Activated CD4-positive, alpha-beta memory T cell treated with anti-CD3 and anti-CD28 coated beads, Interleukin-2, amount 10 ng/mL, durations not matched to agents 7 days and 5 days (primary cell): ENCODE results near the gene CCDC69. TPM values are rescaled to one million over a fixed set of nuclear protein-coding genes. Genes with fewer than 3 reads are reported as not detected.
A peak's percentile ranks its signal among the peaks of the same experiment; 100 is the strongest.

Experiments used
- CTCF ChIA-PET: fragments of 350-600 bp; sonication (Branson Sonifier 250); formaldehyde crosslinking; loops from one replicate; lab custom pipeline; 2021; ENCODE audit warnings: antibody characterized with exemption, inconsistent platforms; lab: Charles Lee
- POLR2A ChIA-PET: fragments of 350-600 bp; sonication (Branson Sonifier 250); formaldehyde crosslinking; loops from one replicate; lab custom pipeline; 2021; ENCODE audit warnings: antibody characterized with exemption; lab: Charles Lee
- DNase-seq: peaks from one replicate; pipeline ENCODE4 v3.0.0-alpha.2; 2020
- H3K27ac Mint-ChIP-seq: one replicate; pipeline ENCODE4 v1.8.0; 2021; ENCODE audit warnings: mild to moderate bottlenecking, mixed read lengths
- H3K27me3 Mint-ChIP-seq: one replicate; pipeline ENCODE4 v1.8.0; 2021; ENCODE audit warnings: mixed read lengths
- H3K36me3 Mint-ChIP-seq: one replicate; pipeline ENCODE4 v1.8.0; 2021; ENCODE audit warnings: low read depth, mixed read lengths
- H3K4me1 Mint-ChIP-seq: one replicate; pipeline ENCODE4 v1.8.0; 2021; ENCODE audit warnings: mixed read lengths
- H3K4me3 Mint-ChIP-seq: one replicate; pipeline ENCODE4 v1.8.0; 2021; ENCODE audit warnings: mild to moderate bottlenecking, mixed read lengths
- H3K9me3 Mint-ChIP-seq: one replicate; pipeline ENCODE4 v1.8.0; 2021; ENCODE audit warnings: mixed read lengths
- total RNA-seq, 2 experiments: library from RNA; stranded (reverse); gene quantifications; one replicate each; pipeline ENCODE4 v1.2.3, GENCODE V29; 2021

The CCDC69 gene
- total RNA-seq, 2 experiments from 2014 or later = 62.6 to 64.2 TPM

- no peak for DNase-seq
- H3K36me3 Mint-ChIP-seq = peaks cover 71% of the 10 kb centered on the region
- ChIA-PET CTCF (interaction anchor here (0.6 kb wide), 1 partner anchor 510 kb away, joined by 3 read pairs; no protein-coding TSS in a partner anchor), POLR2A (no interaction called here)
- H3K9me3 Mint-ChIP-seq = no peaks in the 10 kb centered on the region
- H3K27me3 Mint-ChIP-seq = no peaks in the 10 kb centered on the region
- H3K4me3 Mint-ChIP-seq = no peak overlapping the region
- no peak overlapping the region for H3K27ac Mint-ChIP-seq
- H3K4me1 Mint-ChIP-seq = peaks cover 88% of the 10 kb centered on the region
These were observed 5.7 kb downstream of the CCDC69 start for GRCh38 chr5:151218177-151218576.

DNA sequence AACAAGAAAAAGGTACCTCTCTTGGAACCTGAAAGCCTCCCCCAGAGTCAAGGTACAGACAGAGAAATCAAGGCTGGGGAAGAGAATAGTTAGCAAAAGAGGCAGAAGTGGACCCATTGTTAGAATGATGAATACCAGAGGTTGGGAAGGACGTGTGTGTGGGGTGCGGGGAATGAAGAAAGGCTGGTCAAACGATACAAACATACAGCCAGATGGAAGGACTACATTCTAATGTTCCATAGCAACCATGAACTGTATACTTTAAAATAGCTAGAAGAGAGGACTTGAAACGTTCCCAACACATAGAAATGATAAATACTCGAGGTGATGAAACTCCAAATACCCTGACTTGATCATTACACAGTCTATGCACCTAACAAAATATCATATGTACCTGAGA is 7.1 kb downstream of the CCDC69 start:
- POLR2A ChIA-PET = interaction anchor here (6.1 kb wide), 1 partner anchor 35 kb away, joined by 99 read pairs; the partner anchor contains the start of gene GM2A
- Mint-ChIP-seq H3K4me3 (no peak overlapping the region), H3K4me1 (peaks cover 88% of the 10 kb centered on the region), H3K27ac (peak overlapping the region; percentile 0), H3K9me3 (no peaks in the 10 kb centered on the region), H3K27me3 (no peaks in the 10 kb centered on the region), H3K36me3 (peaks cover 75% of the 10 kb centered on the region)
- CTCF ChIA-PET = no interaction called here
- DNase-seq = no peak

GRCh38 chr5:151215546-151215880 is 8.4 kb downstream of the CCDC69 start:
- Mint-ChIP-seq H3K4me3 (peak overlapping the region; percentile 86), H3K36me3 (peaks cover 66% of the 10 kb centered on the region), H3K9me3 (no peaks in the 10 kb centered on the region), H3K27ac (peak overlapping the region; percentile 98), H3K4me1 (peaks cover 86% of the 10 kb centered on the region), H3K27me3 (no peaks in the 10 kb centered on the region)
- ChIA-PET POLR2A (interaction anchor here (1.1 to 6.1 kb wide), 6 partner anchors 8 to 135 kb away, joined by 4 to 183 read pairs (median 16); partner anchors contain the start of genes ANXA6, CCDC69, GM2A and TNIP1), CTCF (interaction anchor here (2.1 to 5.9 kb wide), 5 partner anchors 9 to 89 kb away, joined by 11 to 49 read pairs (median 21); partner anchors contain the start of genes CCDC69 and GM2A)
- no peak for DNase-seq

DNA sequence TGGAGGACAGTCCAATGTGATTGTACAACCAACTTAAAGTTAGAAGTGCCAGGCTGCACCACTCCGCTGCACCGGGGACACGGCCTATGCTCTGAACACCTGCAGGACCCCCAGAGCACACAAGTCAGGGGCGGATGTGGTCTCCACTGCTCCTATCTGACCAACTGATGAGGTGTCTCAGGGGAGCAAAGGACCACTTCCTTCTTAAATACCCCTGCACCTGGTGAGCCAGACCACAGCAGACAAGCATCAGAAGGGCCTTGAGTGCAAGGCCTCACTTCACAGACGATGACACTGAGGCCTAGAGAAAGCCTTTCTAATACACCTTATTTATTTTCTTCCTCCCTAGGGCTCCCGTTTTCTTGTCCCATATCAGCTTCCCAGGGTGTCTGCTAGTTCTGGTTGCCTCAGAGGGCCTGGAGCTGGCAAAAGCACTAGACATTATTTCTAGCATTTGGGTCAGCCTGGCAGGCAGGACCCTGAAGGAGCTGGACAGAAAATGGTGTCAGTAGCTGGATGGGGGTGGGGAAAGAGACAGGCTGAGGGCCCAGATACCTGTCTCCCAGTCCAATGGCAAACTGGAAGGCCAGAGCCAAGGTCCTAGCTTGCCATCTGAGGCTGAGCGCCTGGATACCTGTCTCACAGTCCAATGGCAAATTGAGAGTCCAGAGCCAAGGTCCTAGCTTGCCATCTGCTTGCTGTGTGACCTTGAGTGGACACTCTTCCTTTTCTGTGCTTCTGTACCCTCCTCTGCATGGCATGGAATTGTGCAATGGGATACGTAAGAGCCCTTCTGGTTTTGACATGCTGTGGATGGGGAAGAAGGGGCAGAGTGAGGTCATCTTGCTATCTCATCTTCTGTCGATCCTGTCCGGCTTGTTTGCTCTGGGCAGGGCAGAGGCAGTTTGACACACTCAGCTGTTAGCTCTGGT is 9.0 kb downstream of the CCDC69 start:
- no peaks in the 10 kb centered on the region for H3K9me3 Mint-ChIP-seq
- H3K36me3 Mint-ChIP-seq = peaks cover 59% of the 10 kb centered on the region
- DNase-seq = peak; percentile 65
- POLR2A ChIA-PET = interaction anchor here (1.1 to 6.1 kb wide), 20 partner anchors 8 to 803 kb away, joined by 3 to 183 read pairs (median 7); partner anchors contain the start of genes ANXA6, CCDC69, CD74 and DCTN4
- peaks cover 80% of the 10 kb centered on the region for H3K4me1 Mint-ChIP-seq
- H3K27me3 Mint-ChIP-seq = no peaks in the 10 kb centered on the region
- H3K4me3 Mint-ChIP-seq = peak overlapping the region; percentile 86
- CTCF ChIA-PET = interaction anchor here (1.0 to 5.9 kb wide), 8 partner anchors 9 to 89 kb away, joined by 3 to 49 read pairs (median 12); partner anchors contain the start of genes CCDC69 and GM2A
- H3K27ac Mint-ChIP-seq = peak overlapping the region; percentile 98

DNA sequence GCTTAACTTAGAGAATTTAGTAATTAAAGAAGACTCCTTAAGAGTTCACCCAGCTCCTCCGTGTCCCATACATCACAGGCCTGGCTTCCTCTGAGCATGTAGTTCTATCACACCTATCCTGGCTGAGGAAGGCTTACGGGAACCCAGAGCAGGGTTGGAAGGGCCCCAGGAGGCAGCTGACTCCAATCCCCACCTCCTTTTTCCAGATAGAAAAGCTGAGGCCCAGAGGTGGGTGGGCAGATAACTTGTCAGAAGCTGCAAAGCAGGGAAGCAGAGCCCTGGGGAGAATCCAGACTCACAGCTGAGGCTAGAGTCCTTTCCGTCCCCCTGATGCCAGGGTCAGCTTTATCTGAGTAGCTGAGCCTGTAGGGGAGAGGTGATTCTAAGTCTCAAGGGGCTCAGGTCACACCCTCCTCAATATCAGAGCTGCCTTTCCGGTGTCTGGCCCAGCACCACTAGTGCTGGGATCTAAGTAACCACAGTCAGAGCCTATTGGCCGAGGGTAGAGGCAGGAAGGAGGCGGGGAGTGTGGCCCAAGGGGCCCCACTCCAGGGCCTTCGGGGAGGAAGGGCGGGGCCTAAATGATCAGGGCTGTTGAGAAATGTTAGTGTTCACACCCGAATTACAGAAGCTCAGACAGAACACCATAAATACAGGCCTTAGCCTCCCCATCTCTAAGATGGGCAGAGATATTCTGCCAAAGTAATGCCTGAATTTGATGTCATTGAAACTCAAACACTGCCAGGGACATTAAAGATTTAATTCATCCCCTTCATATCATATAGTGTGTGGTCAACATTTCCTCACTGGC is 9.9 kb downstream of the CCDC69 start:
- DNase-seq = peak; percentile 92
- Mint-ChIP-seq H3K27ac (peak overlapping the region; percentile 98), H3K4me1 (peaks cover 77% of the 10 kb centered on the region), H3K4me3 (peak overlapping the region; percentile 86), H3K9me3 (no peaks in the 10 kb centered on the region), H3K27me3 (no peaks in the 10 kb centered on the region), H3K36me3 (peaks cover 53% of the 10 kb centered on the region)
- CTCF ChIA-PET = interaction anchor here (0.6 to 5.9 kb wide), 11 partner anchors 8 to 764 kb away, joined by 3 to 49 read pairs (median 5); partner anchors contain the start of genes CCDC69 and GM2A
- POLR2A ChIA-PET = interaction anchor here (0.6 to 6.1 kb wide), 30 partner anchors 9 to 802 kb away, joined by 3 to 183 read pairs (median 4); partner anchors contain the start of genes ANXA6, CCDC69, CD74 and DCTN4

GRCh38 chr5:151212406-151212798 is 11.5 kb downstream of the CCDC69 start:
- H3K4me3 Mint-ChIP-seq = peak overlapping the region; percentile 86
- H3K27ac Mint-ChIP-seq = peak overlapping the region; percentile 98
- peaks cover 69% of the 10 kb centered on the region for H3K4me1 Mint-ChIP-seq
- POLR2A ChIA-PET = interaction anchor here (0.7 to 6.1 kb wide), 18 partner anchors 10 to 800 kb away, joined by 3 to 183 read pairs (median 4); partner anchors contain the start of genes CCDC69, CD74, G3BP1 and GM2A
- no peaks in the 10 kb centered on the region for H3K9me3 Mint-ChIP-seq
- CTCF ChIA-PET = interaction anchor here (1.0 to 5.9 kb wide), 9 partner anchors 11 to 762 kb away, joined by 3 to 49 read pairs (median 14); partner anchors contain the start of genes CCDC69 and GM2A
- no peaks in the 10 kb centered on the region for H3K27me3 Mint-ChIP-seq
- no peak for DNase-seq
- peaks cover 40% of the 10 kb centered on the region for H3K36me3 Mint-ChIP-seq

- Mint-ChIP-seq H3K27me3 (no peaks in the 10 kb centered on the region), H3K9me3 (no peaks in the 10 kb centered on the region), H3K27ac (no peak overlapping the region), H3K4me1 (peaks cover 45% of the 10 kb centered on the region), H3K4me3 (no peak overlapping the region), H3K36me3 (peaks cover 19% of the 10 kb centered on the region)
- ChIA-PET CTCF (interaction anchor here (1.2 kb wide), 1 partner anchor 44 kb away, joined by 3 read pairs; no protein-coding TSS in a partner anchor), POLR2A (interaction anchor here (1.5 kb wide), 2 partner anchors 15 to 82 kb away, joined by 3 to 5 read pairs; partner anchors contain the start of gene CCDC69)
- no peak for DNase-seq
These were observed 15.4 kb downstream of the CCDC69 start for GRCh38 chr5:151208481-151208914.

- Mint-ChIP-seq H3K27ac (no peak overlapping the region), H3K9me3 (no peaks in the 10 kb centered on the region), H3K4me1 (peaks cover 34% of the 10 kb centered on the region), H3K36me3 (peaks cover 25% of the 10 kb centered on the region), H3K27me3 (no peaks in the 10 kb centered on the region), H3K4me3 (no peak overlapping the region)
- CTCF ChIA-PET = no interaction called here
- peak; percentile 11 for DNase-seq
- POLR2A ChIA-PET = interaction anchor here (1.0 kb wide), 1 partner anchor 19 kb away, joined by 4 read pairs; the partner anchor contains the start of gene CCDC69
These were observed 18.5 kb downstream of the CCDC69 start for GRCh38 chr5:151205411-151205810.

DNA sequence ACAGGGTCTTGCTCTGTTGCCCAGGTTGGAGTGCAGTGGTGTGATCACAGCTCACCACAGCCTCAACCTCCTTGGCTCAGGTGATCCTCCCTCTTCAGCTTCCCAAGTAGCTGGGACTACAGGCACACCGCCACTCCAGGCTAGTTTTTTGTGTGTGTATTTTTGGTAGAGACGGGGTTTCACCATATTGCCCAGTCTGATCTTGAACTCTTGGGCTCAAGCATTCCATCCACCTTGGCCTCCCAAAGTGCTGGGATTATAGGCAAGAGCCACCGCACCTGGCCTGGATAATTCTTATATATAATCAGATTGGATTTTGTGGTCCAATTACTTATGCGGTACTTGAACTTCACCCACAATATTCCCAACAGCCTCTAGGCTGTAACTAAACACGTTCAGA is 19.8 kb downstream of the CCDC69 start:
- DNase-seq = no peak
- no peak overlapping the region for H3K4me3 Mint-ChIP-seq
- CTCF ChIA-PET = interaction anchor here (1.6 to 1.7 kb wide), 2 partner anchors 39 to 78 kb away, joined by 4 to 7 read pairs; no protein-coding TSS in a partner anchor
- no peak overlapping the region for H3K27ac Mint-ChIP-seq
- POLR2A ChIA-PET = interaction anchor here (4.6 kb wide), 1 partner anchor 9 kb away, joined by 40 read pairs; no protein-coding TSS in a partner anchor
- H3K9me3 Mint-ChIP-seq = no peaks in the 10 kb centered on the region
- no peaks in the 10 kb centered on the region for H3K27me3 Mint-ChIP-seq
- peaks cover 30% of the 10 kb centered on the region for H3K4me1 Mint-ChIP-seq
- H3K36me3 Mint-ChIP-seq = peaks cover 37% of the 10 kb centered on the region

DNA sequence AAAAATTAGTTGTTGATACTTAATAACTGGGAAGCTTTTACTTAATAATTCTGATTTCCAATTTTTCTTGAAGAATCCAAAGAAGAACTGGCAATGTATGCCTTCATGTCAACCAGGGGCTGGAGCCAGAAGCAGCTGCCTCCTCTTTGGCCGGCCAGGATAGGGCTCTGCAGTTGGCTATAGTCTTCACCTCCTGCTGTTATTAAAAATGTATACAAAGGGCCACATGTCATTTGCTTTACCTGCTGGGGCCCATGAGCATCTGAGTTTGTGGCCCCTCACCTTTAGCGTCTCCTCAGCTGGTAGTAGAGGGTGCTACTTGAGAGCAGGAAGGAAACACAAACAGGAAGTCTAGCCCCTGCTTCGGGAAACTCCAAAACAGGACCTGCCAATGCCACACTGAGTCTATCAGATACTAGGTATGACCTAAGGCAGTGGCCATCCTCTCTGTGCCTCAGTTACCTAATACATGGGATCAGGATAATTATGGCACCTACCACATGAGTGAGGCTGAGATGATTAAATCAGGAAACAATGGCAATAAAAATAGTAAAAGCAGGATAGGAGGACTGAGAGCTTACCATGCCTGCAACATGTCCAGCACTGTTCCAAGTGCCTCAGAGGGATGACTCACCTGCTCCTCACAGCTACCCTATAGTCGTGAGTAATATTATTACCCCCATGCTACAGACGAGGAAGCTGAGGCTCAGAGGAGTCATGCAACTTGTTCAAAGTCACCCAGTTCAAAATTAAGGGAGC is 21.3 kb downstream of the CCDC69 start:
- Mint-ChIP-seq H3K4me3 (no peak overlapping the region), H3K27me3 (no peaks in the 10 kb centered on the region), H3K4me1 (peaks cover 22% of the 10 kb centered on the region), H3K36me3 (peaks cover 44% of the 10 kb centered on the region), H3K27ac (peak overlapping the region; percentile 68), H3K9me3 (no peaks in the 10 kb centered on the region)
- POLR2A ChIA-PET = interaction anchor here (0.9 to 4.6 kb wide), 6 partner anchors 9 to 122 kb away, joined by 3 to 40 read pairs (median 3); partner anchors contain the start of gene CCDC69
- peak; percentile 39 for DNase-seq
- CTCF ChIA-PET = interaction anchor here (0.8 to 2.7 kb wide), 5 partner anchors 9 to 77 kb away, joined by 3 to 10 read pairs (median 3); no protein-coding TSS in a partner anchor
